T1000 (cell line): Measurements from ENCODE around the gene IL1R2.

Source experiments
- DNase-seq: peaks from one replicate; lab custom pipeline; 2025; ENCODE audit warnings: mixed read lengths; lab: John Stamatoyannopoulos, UW

IL1R2 gene

DNA sequence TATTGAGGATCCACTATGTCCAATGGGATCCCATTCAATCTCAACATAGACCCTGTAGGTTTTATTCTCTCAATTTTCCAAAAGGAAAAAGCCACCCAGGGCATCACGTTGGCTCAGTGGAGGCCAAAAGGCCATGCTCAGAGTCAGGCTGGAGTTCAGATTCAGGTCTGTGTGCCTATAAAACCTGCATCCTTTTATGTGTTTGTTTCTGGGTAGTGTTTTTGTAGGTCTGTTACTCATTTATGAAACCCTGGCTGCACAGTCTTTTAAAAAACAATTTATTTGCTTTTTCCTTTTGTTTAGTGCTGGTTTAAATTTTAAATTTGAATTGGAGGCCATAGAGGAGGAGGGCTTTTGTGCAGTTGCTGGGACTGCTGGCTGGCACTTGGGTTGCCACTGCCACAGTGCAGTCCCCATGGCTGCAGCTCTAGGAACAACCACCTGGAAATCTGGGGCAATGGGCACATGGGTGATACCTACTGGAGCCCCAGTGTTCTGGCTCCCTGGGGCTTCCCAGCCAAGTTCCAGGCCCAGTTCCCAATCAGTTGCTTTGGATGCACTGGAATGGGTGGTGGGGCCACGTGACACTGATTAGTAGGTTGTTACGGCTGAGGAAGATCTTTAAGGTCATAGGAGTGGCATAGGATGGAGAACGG is 31.3 kb downstream of the IL1R2 start:
- DNase-seq = no peak

DNA sequence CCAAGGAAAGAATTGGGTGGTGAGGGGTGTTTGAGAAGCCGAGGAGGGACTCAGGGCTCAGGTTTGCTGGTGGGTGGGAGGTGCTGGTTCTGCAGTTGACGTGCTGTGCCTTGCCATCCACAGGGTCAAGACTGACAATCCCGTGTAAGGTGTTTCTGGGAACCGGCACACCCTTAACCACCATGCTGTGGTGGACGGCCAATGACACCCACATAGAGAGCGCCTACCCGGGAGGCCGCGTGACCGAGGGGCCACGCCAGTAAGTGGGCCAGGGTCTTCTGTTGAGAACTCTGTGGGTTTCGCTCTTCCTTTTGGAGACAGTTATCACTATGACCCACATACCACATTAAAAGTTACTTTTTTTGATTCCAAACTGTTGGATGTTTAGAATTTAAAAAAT is 32.6 kb downstream of the IL1R2 start:
- no peak for DNase-seq

- DNase-seq = no peak
These were observed 33.3 kb downstream of the IL1R2 start for GRCh38 chr2:102025016-102025501.

DNA sequence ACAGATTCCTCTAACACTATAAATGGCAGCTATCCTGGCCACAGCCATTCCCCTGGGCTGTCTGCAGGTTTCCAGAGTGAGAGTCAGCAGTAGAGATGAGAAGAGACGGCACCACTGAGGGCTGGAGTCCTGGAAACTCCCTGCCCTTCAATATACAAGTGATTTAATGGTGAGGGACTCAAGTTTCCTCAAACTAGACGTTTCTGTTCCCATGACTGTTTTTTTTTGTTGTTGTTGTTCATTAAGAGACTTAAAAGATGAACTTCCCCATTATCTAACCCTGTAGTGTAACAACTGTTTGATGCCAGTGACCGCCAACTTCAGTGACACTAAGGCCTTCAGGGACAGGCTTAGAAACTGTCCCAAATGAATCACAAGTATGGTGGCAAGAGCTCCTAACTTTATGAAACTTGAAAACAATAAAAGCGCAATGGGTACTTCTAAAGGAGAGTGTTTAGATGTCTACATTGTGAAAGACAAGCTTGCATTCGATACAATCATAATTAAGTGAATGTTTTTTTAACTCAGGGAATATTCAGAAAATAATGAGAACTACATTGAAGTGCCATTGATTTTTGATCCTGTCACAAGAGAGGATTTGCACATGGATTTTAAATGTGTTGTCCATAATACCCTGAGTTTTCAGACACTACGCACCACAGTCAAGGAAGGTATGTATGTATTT is 34.0 kb downstream of the IL1R2 start:
- no peak for DNase-seq

- no peak for DNase-seq
These were observed 35.5 kb downstream of the IL1R2 start for GRCh38 chr2:102027036-102027980.

GRCh38 chr2:102028470-102028869 is 36.7 kb downstream of the IL1R2 start:
- DNase-seq = no peak

GRCh38 chr2:102029405-102029804 is 37.6 kb downstream of the IL1R2 start:
- DNase-seq = no peak

- no peak for DNase-seq
These were observed 38.2 kb downstream of the IL1R2 start for GRCh38 chr2:102029952-102030351.

GRCh38 chr2:102030502-102030854 is 38.7 kb downstream of the IL1R2 start:
- no peak for DNase-seq

- DNase-seq = no peak
These were observed 39.2 kb downstream of the IL1R2 start for GRCh38 chr2:102030855-102031527.

DNA sequence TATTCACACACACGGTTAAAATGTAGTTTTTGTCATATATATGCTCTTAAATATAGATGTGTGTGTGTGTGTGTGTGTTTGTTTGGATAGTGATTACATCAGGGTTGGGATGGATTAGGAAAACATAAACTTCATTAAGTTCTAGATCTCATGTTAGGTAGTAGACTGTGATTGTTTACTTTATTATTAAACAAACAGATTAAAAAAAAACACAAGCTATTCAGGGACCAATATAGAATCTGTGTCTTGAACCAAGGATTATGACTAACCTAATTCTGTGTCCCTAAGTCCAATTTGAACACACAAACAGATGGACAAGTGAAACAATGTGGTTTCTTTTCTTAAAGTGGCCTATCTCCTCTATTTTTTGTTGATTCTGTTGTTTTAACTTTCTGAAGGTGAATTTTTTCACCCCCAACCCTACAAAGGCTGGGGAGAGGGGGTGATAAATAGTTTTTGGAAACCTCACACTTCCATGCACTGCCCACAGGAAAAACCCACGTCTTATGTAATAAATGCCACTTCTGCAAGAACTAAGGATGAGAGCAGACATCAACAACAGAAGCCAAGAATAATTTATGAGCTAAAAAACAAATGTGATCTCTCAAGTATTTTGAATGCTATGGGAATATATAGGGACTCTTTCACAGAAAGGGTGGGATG is 40.7 kb downstream of the IL1R2 start:
- no peak for DNase-seq

GRCh38 chr2:102033031-102033749 is 41.4 kb downstream of the IL1R2 start:
- no peak for DNase-seq

DNA sequence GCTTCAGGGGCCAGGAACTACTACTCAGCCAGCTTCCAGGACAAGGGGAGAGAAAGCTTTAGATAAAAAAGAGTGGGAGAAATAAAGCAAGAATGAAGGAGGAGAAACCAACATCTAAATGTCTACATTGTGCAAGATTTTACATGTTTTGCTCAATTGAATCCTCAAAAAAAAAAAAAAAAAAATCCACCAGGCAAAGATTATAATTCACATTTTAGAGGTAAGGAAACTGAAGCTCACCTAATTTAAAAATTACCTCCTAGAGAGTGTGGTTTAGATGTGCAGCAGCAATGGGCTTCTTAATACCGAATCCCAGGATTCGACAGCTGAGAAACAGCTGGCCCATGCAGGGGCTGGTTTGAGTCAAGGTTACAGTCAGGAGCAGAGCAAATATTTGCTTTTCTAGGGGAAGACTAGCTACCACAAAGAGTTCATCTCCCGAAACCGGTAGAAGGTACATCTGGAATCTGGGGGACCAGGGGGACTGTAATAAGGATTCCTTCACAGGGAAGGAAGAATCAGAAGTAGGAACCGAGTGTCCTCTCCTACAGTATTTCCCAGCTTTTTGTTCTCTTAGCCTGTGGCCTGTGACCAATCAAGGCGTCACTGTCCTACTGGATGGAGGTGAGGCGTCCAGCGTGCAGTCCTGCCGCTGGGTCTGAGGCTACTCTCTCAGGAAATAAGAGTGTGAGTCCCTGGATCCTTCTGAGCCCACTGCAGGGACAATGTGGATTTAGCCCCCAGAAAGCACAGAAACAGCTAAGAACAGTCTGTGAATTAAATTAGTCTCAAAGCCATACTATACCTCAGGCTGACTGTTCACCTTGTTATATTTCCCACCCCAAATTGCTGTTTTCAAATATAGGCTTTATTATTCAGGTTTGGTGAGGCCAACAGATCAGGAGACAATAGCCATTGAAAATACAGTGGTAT is 42.3 kb downstream of the IL1R2 start:
- no peak for DNase-seq

DNA sequence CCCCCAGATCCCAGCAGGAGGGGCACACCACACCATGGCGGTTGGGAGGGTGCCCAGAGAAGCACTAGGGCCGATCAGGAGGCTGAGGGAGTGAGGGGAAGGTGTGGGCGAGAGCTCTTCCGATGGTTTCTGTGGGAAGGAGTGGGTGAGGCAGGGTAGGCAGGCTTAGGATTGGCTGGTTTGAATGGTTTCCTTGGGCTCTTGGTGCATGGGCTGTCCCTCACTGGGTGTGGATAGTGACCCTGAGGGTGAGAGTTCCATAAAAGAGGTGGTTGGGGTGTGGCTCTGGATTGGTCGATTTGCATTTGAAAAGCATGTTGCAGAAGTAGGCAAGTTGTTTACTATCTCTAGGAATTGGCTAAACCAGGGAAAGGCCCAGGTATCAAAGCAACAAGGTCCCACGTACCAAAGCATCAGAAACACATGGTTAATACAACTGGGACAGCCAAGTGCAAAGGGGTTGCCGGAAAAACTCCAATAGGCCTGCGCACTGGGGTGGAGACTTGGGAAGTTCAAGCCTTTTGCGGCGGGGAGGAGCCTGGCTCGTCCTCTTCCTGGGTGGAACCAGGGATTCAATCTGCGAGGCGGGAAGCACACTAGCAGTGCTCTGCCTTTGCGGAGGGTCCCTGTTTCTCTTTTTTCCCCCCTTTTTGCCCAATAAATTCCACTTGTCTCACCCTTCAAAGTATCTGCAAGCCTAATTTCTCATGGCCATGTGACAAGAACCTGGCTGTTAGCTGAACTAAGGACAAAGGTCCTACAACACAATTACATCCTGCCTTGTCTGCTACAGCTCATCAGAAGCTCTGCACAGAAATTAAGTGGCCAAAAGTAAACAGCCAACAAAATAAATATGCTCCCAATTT is 43.2 kb downstream of the IL1R2 start:
- DNase-seq = no peak

GRCh38 chr2:102037681-102038080 is 45.9 kb downstream of the IL1R2 start:
- DNase-seq = no peak

DNA sequence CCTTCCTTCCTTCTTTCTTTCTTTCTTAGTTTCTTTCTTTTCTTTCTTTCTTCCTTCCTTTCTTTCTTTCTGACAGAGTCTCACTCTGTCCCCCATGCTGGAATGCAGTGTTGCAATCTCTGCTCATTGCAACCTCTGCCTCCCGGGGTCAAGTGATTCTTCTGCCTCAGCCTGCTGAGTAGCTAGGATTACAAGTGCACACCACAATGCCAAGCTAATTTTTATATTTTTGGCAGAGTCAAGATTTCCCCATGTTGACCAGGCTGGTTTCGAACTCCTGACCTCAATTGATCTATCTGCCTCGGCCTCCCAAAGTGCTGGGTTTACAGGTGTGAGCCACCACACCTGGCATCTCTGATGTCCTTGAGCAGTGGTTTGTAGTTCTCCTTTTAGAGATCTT is 48.5 kb downstream of the IL1R2 start:
- no peak for DNase-seq

- DNase-seq = no peak
These were observed 49.6 kb downstream of the IL1R2 start for GRCh38 chr2:102041351-102041750.

- DNase-seq = no peak
These were observed 50.7 kb downstream of the IL1R2 start for GRCh38 chr2:102042196-102043081.
